Hepatocyte (in vitro differentiated cells): ENCODE data around the gene C4orf51. TPM values are rescaled to one million over a fixed set of nuclear protein-coding genes. Genes with fewer than 3 reads are reported as not detected.

ENCODE experiments used
- DNase-seq: peaks from one replicate; pipeline ENCODE4 v3.0.0-alpha.2; 2016; ENCODE audit warnings: low spot score
- H2AFZ ChIP-seq: fragments of 200-600 bp; sonication (generic); 2 replicates; pipeline ENCODE4 v1.6.0; 2016; ENCODE audit warnings: antibody characterized with exemption, mild to moderate bottlenecking
- H3K27ac ChIP-seq: fragments of 200-600 bp; sonication (generic); 2 replicates; pipeline ENCODE4 v1.5.1; 2016; ENCODE audit warnings: mild to moderate bottlenecking
- H3K27me3 ChIP-seq: fragments of 200-600 bp; sonication (generic); 2 replicates; pipeline ENCODE4 v1.6.1; 2016
- H3K36me3 ChIP-seq: fragments of 200-600 bp; sonication (generic); replicated peaks from 2 replicates; pipeline ENCODE4 v1.5.1; 2016; ENCODE audit warnings: low read depth; ENCODE audit not compliant: insufficient read depth
- H3K4me1 ChIP-seq: fragments of 200-600 bp; sonication (generic); 2 replicates; pipeline ENCODE4 v1.5.1; 2016; ENCODE audit warnings: mild to moderate bottlenecking, moderate library complexity; ENCODE audit not compliant: insufficient read depth
- H3K4me2 ChIP-seq: fragments of 200-600 bp; sonication (generic); 2 replicates; pipeline ENCODE4 v1.6.0; 2016
- H3K4me3 ChIP-seq: fragments of 200-600 bp; sonication (generic); 2 replicates; pipeline ENCODE4 v1.5.1; 2016; ENCODE audit warnings: mild to moderate bottlenecking
- H3K79me2 ChIP-seq: fragments of 200-600 bp; sonication (generic); 2 replicates; pipeline ENCODE4 v1.6.0; 2017; ENCODE audit warnings: mild to moderate bottlenecking
- H3K9me2 ChIP-seq: fragments of 200-600 bp; sonication (generic); replicated peaks from 2 replicates; pipeline ENCODE4 v1.6.0; 2017; ENCODE audit warnings: mild to moderate bottlenecking; ENCODE audit not compliant: insufficient read depth
- H3K9me3 ChIP-seq: fragments of 200-600 bp; sonication (generic); 2 replicates; pipeline ENCODE4 v1.5.1; 2016; ENCODE audit warnings: low read depth, mild to moderate bottlenecking
- H4K20me1 ChIP-seq: fragments of 200-600 bp; sonication (generic); 2 replicates; pipeline ENCODE4 v1.6.0; 2016; ENCODE audit warnings: mild to moderate bottlenecking; ENCODE audit not compliant: insufficient read depth, poor library complexity, severe bottlenecking
- CTCF ChIP-seq: fragments of 200-600 bp; sonication (generic); IDR thresholded peaks from 2 replicates; pipeline ENCODE4 v1.5.1; 2016; ENCODE audit warnings: antibody characterized with exemption, mild to moderate bottlenecking; ENCODE audit not compliant: poor library complexity
- EZH2 ChIP-seq: fragments of 200-600 bp; sonication (generic); IDR thresholded peaks from 2 replicates; pipeline ENCODE4 v1.6.1; 2016; ENCODE audit warnings: antibody characterized with exemption, mild to moderate bottlenecking, borderline replicate concordance
- EZH2phosphoT487 ChIP-seq: fragments of 200-600 bp; sonication (generic); IDR thresholded peaks from one replicate; pipeline ENCODE4 v1.6.1; 2018; ENCODE audit warnings: antibody characterized with exemption, mild to moderate bottlenecking, low read depth, moderate library complexity; ENCODE audit not compliant: unreplicated experiment, severe bottlenecking
- WGBS: methylation state at CpG from one replicate; pipeline ENCODE4 v1.1.6; 2016; ENCODE audit warnings: low lambda C conversion rate; ENCODE audit errors: missing lambda C conversion rate; 5-methylcytosine and 5-hydroxymethylcytosine counted together
- polyA plus RNA-seq: library from polyadenylated mRNA; unstranded; fragments of >200 nt; fragmentation: Nextera tagmentation; extraction: Ambion mirVana; gene quantifications from 2 replicates; pipeline ENCODE4 v1.2.1, GENCODE V29; 2016
- total RNA-seq: library from RNA; depleted of rRNA; stranded (reverse); fragments of >200 nt; gene quantifications from 2 replicates; pipeline ENCODE4 v1.2.3, GENCODE V29; 2014

The C4orf51 gene
- total and polyA plus RNA-seq, 2 experiments from 2014 or later, result not detected

- Histone ChIP-seq H3K27ac (peak overlapping the region; percentile 66), H3K79me2 (no peaks in the 10 kb centered on the region), H3K36me3 (no peaks in the 10 kb centered on the region), H4K20me1 (no peaks in the 10 kb centered on the region), H2AFZ (no peak overlapping the region), H3K4me1 (peaks cover 7% of the 10 kb centered on the region), H3K4me2 (peak overlapping the region; percentile 21), H3K9me2 (no peaks in the 10 kb centered on the region), H3K9me3 (no peaks in the 10 kb centered on the region), H3K4me3 (no peak overlapping the region), H3K27me3 (no peaks in the 10 kb centered on the region)
- no peak for DNase-seq
- 93% methylated on average over 1 of the region's 1 CpG for WGBS
- no peak for TF ChIP-seq EZH2
- no peak for TF ChIP-seq CTCF
- no peak for TF ChIP-seq EZH2phosphoT487
Observed at GRCh38 chr4:145680902-145681301, 956 bp downstream of the C4orf51 start.

- DNase-seq, result no peak
- no peaks in the 10 kb centered on the region for H3K9me2 ChIP-seq
- H4K20me1 ChIP-seq, result no peaks in the 10 kb centered on the region
- H3K27me3 ChIP-seq, result no peaks in the 10 kb centered on the region
- no peak for TF ChIP-seq EZH2
- TF ChIP-seq CTCF, result no peak
- H2AFZ ChIP-seq, result no peak overlapping the region
- no peaks in the 10 kb centered on the region for H3K36me3 ChIP-seq
- no peak overlapping the region for H3K4me3 ChIP-seq
- no peaks in the 10 kb centered on the region for H3K79me2 ChIP-seq
- H3K4me1 ChIP-seq, result peaks cover 7% of the 10 kb centered on the region
- H3K4me2 ChIP-seq, result no peak overlapping the region
- no peak overlapping the region for H3K27ac ChIP-seq
- H3K9me3 ChIP-seq, result no peaks in the 10 kb centered on the region
Observed at GRCh38 chr4:145681518-145681917, 1.6 kb downstream of the C4orf51 start.

- no peak for TF ChIP-seq EZH2phosphoT487
- TF ChIP-seq CTCF, result no peak
- TF ChIP-seq EZH2, result no peak
- no peak overlapping the region for H3K4me2 ChIP-seq
- WGBS, result 95% methylated on average over 1 of the region's 1 CpG
Observed at GRCh38 chr4:145681956-145682355, 2.0 kb downstream of the C4orf51 start.

GRCh38 chr4:145686991-145687390 is 7.0 kb downstream of the C4orf51 start:
- Histone ChIP-seq H3K4me3 (no peak overlapping the region), H3K36me3 (no peaks in the 10 kb centered on the region), H3K4me2 (no peak overlapping the region), H3K4me1 (no peaks in the 10 kb centered on the region), H3K79me2 (no peaks in the 10 kb centered on the region), H3K9me2 (no peaks in the 10 kb centered on the region), H3K27me3 (no peaks in the 10 kb centered on the region), H3K9me3 (no peaks in the 10 kb centered on the region), H4K20me1 (no peaks in the 10 kb centered on the region), H3K27ac (no peak overlapping the region), H2AFZ (no peak overlapping the region)
- DNase-seq, result no peak
- WGBS, result 26% methylated on average over 2 of the region's 2 CpGs
- TF ChIP-seq EZH2 (no peak), EZH2phosphoT487 (no peak), CTCF (no peak)

More at GRCh38 chr4:145681956-145682355, 2.0 kb downstream of the C4orf51 start:
- H3K79me2 ChIP-seq, result no peaks in the 10 kb centered on the region
- H3K4me1 ChIP-seq, result peaks cover 7% of the 10 kb centered on the region
- no peaks in the 10 kb centered on the region for H3K27me3 ChIP-seq
- H4K20me1 ChIP-seq, result no peaks in the 10 kb centered on the region
- no peaks in the 10 kb centered on the region for H3K9me2 ChIP-seq
- H2AFZ ChIP-seq, result no peak overlapping the region
- H3K36me3 ChIP-seq, result no peaks in the 10 kb centered on the region
- DNase-seq, result no peak
- no peak overlapping the region for H3K27ac ChIP-seq
- H3K9me3 ChIP-seq, result no peaks in the 10 kb centered on the region
- H3K4me3 ChIP-seq, result no peak overlapping the region
